EH (cell line): ENCODE measurements around the gene SF3B3.

Experiments used
- DNase-seq: peaks from one replicate; pipeline ENCODE4 v3.0.0-alpha.2; 2015; ENCODE audit warnings: low read depth

The SF3B3 gene

DNA sequence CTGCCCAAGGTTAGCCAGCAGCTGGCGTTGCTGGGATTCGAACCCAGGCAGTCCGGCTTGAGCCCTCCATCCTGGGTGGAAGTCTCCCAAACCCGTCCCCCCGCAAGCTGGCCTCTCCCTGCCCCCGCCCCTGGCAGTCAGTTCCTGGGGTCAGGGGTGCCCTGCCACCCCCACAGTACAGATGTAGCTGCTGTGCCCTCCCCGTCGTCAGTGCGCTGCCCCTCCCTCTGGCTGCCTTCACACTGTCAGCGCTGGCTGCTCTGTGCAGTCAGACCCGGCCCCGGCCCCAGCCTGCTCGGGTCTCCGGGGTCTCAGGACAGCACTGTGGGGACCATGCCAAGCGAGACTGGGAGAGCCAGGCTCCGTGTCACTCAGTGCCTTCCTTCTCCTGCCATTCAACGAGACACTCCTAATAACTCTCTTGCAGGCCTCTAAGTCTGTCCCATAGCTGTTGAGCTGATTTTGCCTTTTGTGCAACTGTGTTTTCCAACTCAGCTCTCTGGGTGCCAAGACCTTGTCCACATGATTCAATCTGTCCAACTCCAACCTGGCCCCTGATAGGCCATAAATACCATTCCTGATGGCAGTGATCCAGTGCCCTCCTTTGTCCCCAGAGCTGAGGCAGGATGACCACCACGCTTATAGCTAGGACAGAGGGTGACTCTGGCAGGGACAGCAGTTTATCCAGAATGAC is 67.3 kb downstream of the SF3B3 start:
- no peak for DNase-seq

DNA sequence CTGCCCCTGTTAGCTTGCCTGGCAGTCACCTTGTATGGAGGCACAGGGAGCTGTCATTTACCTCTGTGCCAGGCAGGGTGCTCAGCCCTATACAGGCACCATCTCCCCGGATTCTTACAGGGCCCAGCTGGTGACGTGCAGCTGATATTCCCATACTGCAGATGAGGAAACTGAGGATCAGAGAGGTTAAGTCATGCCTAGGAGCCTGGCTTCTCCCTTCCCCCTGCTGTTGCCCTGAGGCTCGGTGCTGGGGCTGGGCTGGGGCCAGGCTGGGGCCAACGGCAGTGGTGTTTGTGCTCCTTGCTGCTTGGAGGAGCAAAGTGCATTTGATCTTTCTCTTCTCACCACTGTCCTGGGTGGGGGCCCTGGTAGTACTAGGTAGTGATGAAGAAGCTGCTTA is 68.0 kb downstream of the SF3B3 start:
- DNase-seq, result no peak

DNA sequence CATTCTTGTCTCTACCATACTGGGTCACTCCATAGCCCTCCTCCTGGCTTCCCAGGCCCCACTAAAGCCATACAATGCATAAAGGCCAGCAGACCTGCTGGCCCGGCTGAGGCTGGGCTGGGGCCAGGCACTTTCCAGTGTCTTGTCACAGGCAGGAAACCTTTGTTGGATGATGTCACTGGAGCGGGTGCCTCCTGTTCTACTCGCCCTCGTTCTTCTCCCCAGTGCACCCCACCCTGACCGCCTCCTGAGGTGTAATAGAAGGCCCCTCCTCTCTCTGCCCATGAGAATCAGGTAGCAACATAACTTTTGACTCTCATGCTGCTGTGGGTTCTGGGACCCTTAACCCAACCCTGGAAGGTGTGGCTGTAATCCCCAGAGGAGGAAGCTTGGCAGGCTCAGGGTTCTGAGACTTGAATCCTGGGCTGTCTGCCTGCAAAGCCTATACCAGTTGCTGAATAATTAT is 68.5 kb downstream of the SF3B3 start:
- DNase-seq, result no peak

DNA sequence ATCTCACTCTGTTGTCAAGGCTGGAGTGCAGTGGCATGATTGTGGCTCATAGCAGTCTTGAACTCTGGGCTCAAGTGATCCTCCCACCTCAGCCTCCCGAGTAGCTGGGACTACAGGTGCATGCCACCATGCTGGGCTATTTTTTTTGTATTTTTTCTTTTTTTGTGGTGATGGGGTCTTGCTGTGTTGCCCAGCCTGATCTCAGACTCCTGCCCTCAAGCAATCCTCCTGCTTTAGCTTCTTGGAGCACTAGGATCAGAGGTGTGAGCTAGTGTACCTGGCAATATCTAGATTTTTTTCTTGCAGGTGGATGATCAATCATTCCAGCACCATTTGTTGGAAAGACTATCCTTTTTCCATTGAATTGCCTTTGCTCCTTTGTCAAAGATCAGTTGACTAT is 69.9 kb downstream of the SF3B3 start:
- no peak for DNase-seq

GRCh38 chr16:70594569-70594968 is 71.0 kb downstream of the SF3B3 start:
- no peak for DNase-seq

DNA sequence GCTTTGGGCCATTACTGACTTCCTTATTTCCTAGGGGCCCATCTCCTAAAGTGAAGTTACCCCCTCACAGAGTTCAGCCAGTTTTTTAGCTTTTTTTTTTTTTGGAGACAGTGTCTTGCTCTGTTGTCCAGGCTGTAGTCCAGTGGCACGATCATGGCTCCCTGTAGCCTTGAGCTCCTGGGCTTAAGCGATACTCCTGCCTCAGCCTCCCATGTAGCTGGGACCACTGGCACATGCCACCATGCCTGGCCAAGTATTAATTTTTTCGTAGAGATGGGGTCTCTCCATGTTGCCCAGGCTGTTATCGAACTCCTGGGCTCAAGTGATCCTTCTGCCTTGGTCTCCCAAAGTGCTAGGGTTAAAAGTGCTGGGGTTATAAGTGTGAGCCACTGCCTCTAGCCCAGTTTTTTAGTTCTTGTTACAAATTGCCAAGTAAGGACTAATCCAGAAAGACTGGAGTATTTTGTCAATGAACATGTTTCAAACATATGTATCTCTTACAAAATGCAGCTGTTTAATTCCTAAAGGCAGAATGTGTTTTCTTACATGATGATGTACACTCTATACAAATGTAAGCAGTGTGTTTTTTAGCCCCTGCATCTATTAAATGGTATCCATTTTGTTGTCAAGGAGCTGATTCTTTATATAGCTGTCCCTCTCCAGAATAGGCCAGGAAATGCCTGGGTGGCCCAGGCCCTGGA is 73.7 kb downstream of the SF3B3 start:
- DNase-seq, result no peak

GRCh38 chr16:70598937-70599503 is 75.4 kb downstream of the SF3B3 start:
- DNase-seq, result no peak

DNA sequence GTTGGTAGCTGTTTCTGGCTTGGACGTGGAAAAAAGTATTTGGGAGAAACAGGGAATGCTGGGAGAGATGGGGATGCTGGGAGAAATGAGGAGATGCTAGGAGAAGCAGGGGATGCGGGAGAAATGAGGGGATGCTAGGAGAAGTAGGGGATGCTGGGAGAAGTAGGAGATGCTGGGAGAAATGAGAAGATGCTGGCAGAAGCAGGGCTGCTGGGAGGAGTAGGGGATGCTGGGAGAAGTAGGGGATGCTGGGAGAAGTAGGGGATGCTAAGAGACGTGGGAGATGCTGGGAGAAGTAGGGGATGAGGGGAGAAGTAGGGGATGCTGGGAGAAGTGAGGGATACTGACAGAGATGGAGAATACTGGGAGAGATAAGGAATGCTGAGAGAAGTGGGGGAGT is 77.1 kb downstream of the SF3B3 start:
- DNase-seq, result no peak

- DNase-seq, result no peak
These were observed 78.3 kb downstream of the SF3B3 start for GRCh38 chr16:70601576-70602575.

DNA sequence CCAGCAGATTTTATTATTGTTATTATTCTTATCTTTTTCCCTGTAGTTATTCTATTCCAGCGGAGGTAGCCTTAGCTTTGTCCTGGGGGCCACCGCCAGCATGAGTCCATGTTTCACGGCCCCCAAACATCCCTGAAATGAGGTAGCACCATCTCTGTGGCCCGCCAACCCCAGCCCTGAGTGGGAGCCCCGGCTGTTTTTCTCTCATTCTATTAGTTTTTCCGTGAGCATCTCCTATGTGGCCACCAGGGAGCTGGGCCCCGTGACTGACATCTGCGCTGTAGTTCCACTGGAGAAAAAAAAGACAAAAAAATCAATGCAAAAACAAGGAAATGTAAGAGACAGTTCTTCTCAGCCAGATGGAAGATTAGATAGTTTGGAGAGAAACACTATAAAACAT is 79.2 kb downstream of the SF3B3 start:
- no peak for DNase-seq

GRCh38 chr16:70604407-70605282 is 81.0 kb downstream of the SF3B3 start:
- no peak for DNase-seq

DNA sequence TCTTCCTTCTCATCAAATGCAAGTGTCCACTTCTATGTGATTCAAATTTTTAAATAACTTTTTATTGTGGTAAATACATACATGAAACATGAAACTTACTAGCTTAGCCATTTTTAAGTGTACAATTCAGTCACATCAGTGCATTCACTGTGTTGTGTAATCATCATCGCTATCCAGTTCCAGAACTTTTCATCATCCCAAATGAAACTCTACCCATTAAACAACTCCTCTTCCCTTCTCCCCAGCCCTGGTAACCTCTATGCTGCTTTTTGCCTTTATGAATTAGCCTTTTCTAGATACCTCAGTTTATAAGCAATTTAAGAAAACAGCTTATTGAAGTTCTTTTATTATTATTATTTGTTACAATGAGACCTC is 81.7 kb downstream of the SF3B3 start:
- DNase-seq, result no peak

- no peak for DNase-seq
These were observed 84.9 kb downstream of the SF3B3 start for GRCh38 chr16:70608521-70608920.

DNA sequence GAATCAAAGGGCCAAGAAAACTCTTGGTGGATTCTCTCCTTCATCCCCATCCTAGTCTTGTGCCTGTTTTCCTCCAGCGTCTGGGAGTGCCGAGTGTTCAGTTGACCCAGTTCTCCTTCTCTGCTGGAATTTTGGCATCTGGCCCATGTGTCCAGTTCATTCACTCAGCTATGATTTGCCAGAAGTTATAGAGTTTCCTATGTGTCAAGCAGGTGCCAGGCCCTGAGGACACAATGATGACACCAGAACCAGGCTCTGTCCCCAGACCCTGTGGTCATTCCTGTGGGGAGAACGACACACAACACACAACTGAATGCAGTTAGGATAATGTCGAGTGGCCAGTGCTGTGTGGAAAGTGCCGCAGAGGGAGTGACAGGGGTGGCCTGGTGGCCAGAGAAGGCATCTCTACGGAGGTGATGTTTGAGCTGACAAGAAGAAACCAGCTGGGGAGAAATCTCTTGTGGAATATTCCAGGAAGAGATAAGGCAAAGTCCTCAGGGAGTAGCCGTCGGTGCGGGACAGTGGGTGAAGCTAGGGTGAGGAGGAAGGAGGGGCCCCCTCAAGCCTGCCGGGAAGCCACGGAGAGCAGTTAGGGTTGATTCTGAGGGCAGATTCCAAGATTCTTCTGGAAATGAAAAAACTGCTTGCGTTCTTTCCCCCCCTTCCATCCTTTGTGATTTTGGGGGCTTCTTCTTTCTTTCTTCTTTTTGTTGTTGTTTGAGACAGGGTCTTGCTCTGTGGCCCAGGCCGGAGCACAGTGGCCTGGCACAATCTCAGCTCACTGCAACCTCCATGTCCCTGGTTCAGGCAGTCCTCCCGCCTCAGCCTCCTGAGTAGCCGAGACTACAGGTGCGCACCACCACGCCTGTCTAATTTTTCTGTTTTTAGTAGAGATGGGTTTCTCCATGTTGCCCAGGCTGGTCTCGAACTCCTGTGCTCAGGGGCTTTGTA is 86.9 kb downstream of the SF3B3 start:
- no peak for DNase-seq

- no peak for DNase-seq
These were observed 87.6 kb downstream of the SF3B3 start for GRCh38 chr16:70611224-70611598.

DNA sequence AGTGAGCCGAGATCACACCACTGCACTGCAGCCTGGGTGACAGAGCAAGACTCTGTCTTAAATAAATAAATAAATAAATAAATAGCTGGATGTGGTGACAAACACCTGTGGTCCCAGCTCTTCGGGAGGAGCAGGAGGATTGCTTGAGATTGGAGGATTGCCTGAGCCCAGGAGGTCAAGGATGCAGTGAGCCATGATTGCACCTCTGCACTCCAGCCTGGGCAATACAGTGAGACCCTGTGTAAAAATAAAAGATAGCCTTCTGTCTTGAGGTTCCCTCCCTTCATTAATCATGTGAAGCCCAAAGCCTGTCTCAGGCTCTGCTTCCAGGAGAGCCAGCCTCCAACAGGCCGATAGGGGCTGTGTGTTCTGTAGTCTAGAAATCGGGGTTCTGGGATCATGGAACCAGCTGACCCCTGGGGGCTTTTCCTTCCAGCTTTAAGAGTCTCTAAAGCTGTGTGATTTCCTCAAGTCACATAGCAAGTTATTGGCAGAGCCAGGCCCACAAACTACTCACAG is 88.2 kb downstream of the SF3B3 start:
- DNase-seq, result no peak

- DNase-seq, result no peak
These were observed 89.3 kb downstream of the SF3B3 start for GRCh38 chr16:70612931-70613330.

DNA sequence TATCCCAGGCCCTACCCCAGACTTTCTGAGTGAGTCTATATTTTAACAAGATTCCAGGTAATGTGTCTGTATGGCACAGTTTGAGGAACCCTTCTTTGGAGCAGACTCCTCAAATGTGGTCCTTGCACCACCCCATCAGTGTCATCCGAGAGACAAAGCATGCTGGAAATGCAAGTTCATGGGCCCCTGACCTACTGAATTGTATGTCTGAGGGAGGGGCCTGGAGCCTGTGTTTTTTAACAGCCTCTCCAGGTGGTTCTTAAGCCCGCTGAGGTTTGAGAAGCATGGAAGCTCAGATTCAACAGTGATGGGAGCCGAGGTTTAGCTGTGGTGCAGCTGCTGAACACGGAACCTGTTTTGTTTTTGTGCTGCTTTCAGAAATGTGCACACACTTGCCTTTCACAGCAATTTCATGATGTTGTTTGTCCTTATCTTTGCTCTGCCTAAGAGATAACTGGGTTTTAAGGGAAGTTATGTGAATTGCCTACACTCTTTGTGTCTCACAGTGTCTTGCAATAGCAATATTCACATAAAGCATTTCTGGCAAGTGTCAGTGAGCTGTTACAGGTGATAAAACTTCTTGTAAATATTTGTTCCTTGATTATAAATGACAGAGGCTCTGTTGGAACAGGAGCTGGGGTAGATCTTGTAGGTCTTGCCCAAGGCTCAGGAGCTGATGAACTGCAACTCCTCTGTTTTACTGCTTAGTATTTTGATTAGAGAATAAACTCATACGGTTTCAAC is 90.8 kb downstream of the SF3B3 start:
- DNase-seq, result no peak

- DNase-seq, result no peak
These were observed 92.3 kb downstream of the SF3B3 start for GRCh38 chr16:70615945-70616344.
